Naive thymus-derived CD4-positive, alpha-beta T cell (primary cell): Measurements from ENCODE around the gene CTXND1. TPM values are rescaled to one million over a fixed set of nuclear protein-coding genes. Genes with fewer than 3 reads are reported as not detected.

ENCODE experiments used
- ATAC-seq: fragments of 150-1000 bp; cut with Tn5 transposase; 2 replicates; pipeline ENCODE4 v1.10.0; 2021; ENCODE audit warnings: mild to moderate bottlenecking, moderate library complexity
- CTCF ChIA-PET: fragments of 350-600 bp; sonication (Branson Sonifier 250); formaldehyde crosslinking; loops from one replicate; lab custom pipeline; 2021; ENCODE audit warnings: antibody characterized with exemption; lab: Charles Lee
- POLR2A ChIA-PET: fragments of 350-600 bp; sonication (Branson Sonifier 250); formaldehyde crosslinking; loops from one replicate; lab custom pipeline; 2021; ENCODE audit warnings: antibody characterized with exemption, inconsistent platforms; lab: Charles Lee
- DNase-seq, 9 donors: peaks; one replicate each; pipeline versions ENCODE4 v3.0.0 to v3.0.0-alpha.2; 2020 to 2022; ENCODE audit warnings: mixed read lengths in 1 of 9
- H3K27ac ChIP-seq: one replicate; pipeline ENCODE4 v1.7.0; 2013; ENCODE audit warnings: mild to moderate bottlenecking, low read depth, low read length, moderate library complexity
- H3K27me3 ChIP-seq, 2 donors: one replicate each; pipeline ENCODE4 v1.7.0; 2013; ENCODE audit warnings: low read length in 2 of 2, mild to moderate bottlenecking in 2 of 2, moderate library complexity in 2 of 2; ENCODE audit not compliant: control insufficient read depth in 2 of 2, insufficient read depth in 2 of 2
- H3K36me3 ChIP-seq, 3 experiments: 1 replicate in 2 of 3; 2 replicates in 1 of 3; pipeline ENCODE4 v1.7.0; 2013; ENCODE audit warnings: low read length in 3 of 3, mild to moderate bottlenecking in 3 of 3, moderate library complexity in 1 of 3; ENCODE audit not compliant: insufficient read depth in 3 of 3, control insufficient read depth in 2 of 3
- H3K4me1 ChIP-seq, 2 donors: one replicate each; pipeline ENCODE4 v1.7.0; 2013; ENCODE audit warnings: low read length in 2 of 2, mild to moderate bottlenecking in 2 of 2, moderate library complexity in 1 of 2; ENCODE audit not compliant: control insufficient read depth in 2 of 2, insufficient read depth in 2 of 2
- H3K4me3 ChIP-seq: 2 replicates; pipeline ENCODE4 v1.7.0; 2013; ENCODE audit warnings: mild to moderate bottlenecking, low read length
- H3K9me3 ChIP-seq, 3 experiments: 1 replicate in 2 of 3; 2 replicates in 1 of 3; pipeline ENCODE4 v1.7.0; 2013; ENCODE audit warnings: low read length in 3 of 3; ENCODE audit not compliant: control insufficient read depth in 2 of 3
- H3K27ac Mint-ChIP-seq, 9 donors: one replicate each; pipeline ENCODE4 v1.8.0; 2020 to 2022; ENCODE audit warnings: mixed read lengths in 9 of 9, mild to moderate bottlenecking in 8 of 9, moderate library complexity in 5 of 9, inconsistent platforms in 2 of 9
- H3K27me3 Mint-ChIP-seq, 5 donors: one replicate each; pipeline ENCODE4 v1.8.0; 2021 to 2022; ENCODE audit warnings: mixed read lengths in 5 of 5, mild to moderate bottlenecking in 1 of 5
- H3K36me3 Mint-ChIP-seq, 5 donors: one replicate each; pipeline ENCODE4 v1.8.0; 2020 to 2022; ENCODE audit warnings: mixed read lengths in 5 of 5, mild to moderate bottlenecking in 3 of 5, inconsistent platforms in 1 of 5
- H3K4me1 Mint-ChIP-seq, 7 donors: one replicate each; pipeline ENCODE4 v1.8.0; 2020 to 2022; ENCODE audit warnings: mixed read lengths in 7 of 7, mild to moderate bottlenecking in 3 of 7, inconsistent platforms in 1 of 7
- H3K4me3 Mint-ChIP-seq, 10 donors: one replicate each; pipeline ENCODE4 v1.8.0; 2020 to 2022; ENCODE audit warnings: mild to moderate bottlenecking in 10 of 10, mixed read lengths in 10 of 10, moderate library complexity in 6 of 10, inconsistent platforms in 2 of 10
- H3K9me3 Mint-ChIP-seq, 11 donors: one replicate each; pipeline ENCODE4 v1.8.0; 2020 to 2022; ENCODE audit warnings: mixed read lengths in 11 of 11, mild to moderate bottlenecking in 4 of 11, inconsistent platforms in 1 of 11, moderate library complexity in 1 of 11
- intact Hi-C, 2 donors: fragments of 100-400 bp; cut with micrococcal nuclease; formaldehyde crosslinking; loops; one replicate each; pipeline ENCODE4 v1.15.1; 2023
- polyA plus RNA-seq, 2 donors: library from polyadenylated mRNA; unstranded; fragments of 300-500 nt; fragmentation: Illumina TruSeq; gene quantifications; one replicate each; pipeline ENCODE4 v1.2.3, GENCODE V29; 2021
- total RNA-seq, 6 experiments: library from RNA in 5 of 6; stranded (reverse) in 5 of 6; gene quantifications; 1 replicate in 5 of 6; 2 replicates in 1 of 6; pipeline ENCODE4 v1.2.3 and lab custom pipeline; 2021 to 2026

The CTXND1 gene
- total and polyA plus RNA-seq, 7 experiments from 2014 or later: not detected

- CTCF ChIA-PET: no interaction called here
- H3K36me3 ChIP-seq: peaks cover 0 to 28% (median 0%) of the 10 kb centered on the region in 3 experiments
Observed at GRCh38 chr15:80180468-80180867, 71.5 kb downstream of the CTXND1 start.

DNA sequence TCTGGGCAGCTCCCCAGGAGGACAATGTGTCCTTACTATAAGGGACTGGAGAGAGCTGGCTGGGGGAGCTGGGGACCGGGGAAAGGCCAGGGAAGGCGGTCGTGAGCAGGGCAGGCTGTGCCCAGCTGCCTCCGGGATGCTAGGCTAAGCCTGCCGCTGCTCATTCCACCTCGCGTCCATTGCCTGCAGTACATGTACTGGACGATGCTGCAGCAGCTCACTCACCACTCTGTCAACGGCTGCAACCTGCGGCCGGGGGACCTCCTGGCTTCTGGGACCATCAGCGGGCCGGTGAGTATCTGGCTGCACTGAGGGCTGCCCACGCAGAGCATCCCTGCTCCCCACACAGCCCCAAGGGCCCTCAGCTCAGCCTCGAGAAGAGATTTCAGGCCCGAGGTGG lies 72.1 kb downstream of the CTXND1 start:
- H3K4me1 ChIP-seq: no peaks in the 10 kb centered on the region
- no peaks in the 10 kb centered on the region for H3K27me3 ChIP-seq
- peaks cover 9 to 59% (median 40%) of the 10 kb centered on the region in 5 donors for H3K36me3 Mint-ChIP-seq
- no peaks in the 10 kb centered on the region for H3K9me3 Mint-ChIP-seq
- peaks cover 0 to 24% (median 0%) of the 10 kb centered on the region in 3 experiments for H3K36me3 ChIP-seq
- no peak overlapping the region for H3K4me3 ChIP-seq
- H3K4me3 Mint-ChIP-seq: no peak overlapping the region
- POLR2A ChIA-PET: no interaction called here
- no peaks in the 10 kb centered on the region for H3K4me1 Mint-ChIP-seq
- ATAC-seq (no peak), DNase-seq (no peak)
- intact Hi-C loops: no loop called here
- no peaks in the 10 kb centered on the region for H3K9me3 ChIP-seq
- no peaks in the 10 kb centered on the region for H3K27me3 Mint-ChIP-seq
- H3K27ac Mint-ChIP-seq: no peak overlapping the region
- CTCF ChIA-PET: interaction anchor here (0.6 kb wide), 1 partner anchor 799 kb away, joined by 3 read pairs; no protein-coding TSS in a partner anchor
- no peak overlapping the region for H3K27ac ChIP-seq

More at GRCh38 chr15:80180468-80180867, 71.5 kb downstream of the CTXND1 start:
- Histone ChIP-seq H3K9me3 (no peaks in the 10 kb centered on the region), H3K27ac (no peak overlapping the region), H3K4me3 (no peak overlapping the region), H3K4me1 (no peaks in the 10 kb centered on the region), H3K27me3 (no peaks in the 10 kb centered on the region)
- H3K36me3 Mint-ChIP-seq: peaks cover 12 to 64% (median 45%) of the 10 kb centered on the region in 5 donors
- DNase-seq: no peak
- H3K4me3 Mint-ChIP-seq: no peak overlapping the region
- H3K27ac Mint-ChIP-seq: no peak overlapping the region
- POLR2A ChIA-PET: no interaction called here
- no peak for ATAC-seq
- no peaks in the 10 kb centered on the region for H3K27me3 Mint-ChIP-seq
- H3K4me1 Mint-ChIP-seq: no peaks in the 10 kb centered on the region
- intact Hi-C loops: no loop called here
- peaks cover 0 to 4% (median 0%) of the 10 kb centered on the region in 11 donors for H3K9me3 Mint-ChIP-seq

DNA sequence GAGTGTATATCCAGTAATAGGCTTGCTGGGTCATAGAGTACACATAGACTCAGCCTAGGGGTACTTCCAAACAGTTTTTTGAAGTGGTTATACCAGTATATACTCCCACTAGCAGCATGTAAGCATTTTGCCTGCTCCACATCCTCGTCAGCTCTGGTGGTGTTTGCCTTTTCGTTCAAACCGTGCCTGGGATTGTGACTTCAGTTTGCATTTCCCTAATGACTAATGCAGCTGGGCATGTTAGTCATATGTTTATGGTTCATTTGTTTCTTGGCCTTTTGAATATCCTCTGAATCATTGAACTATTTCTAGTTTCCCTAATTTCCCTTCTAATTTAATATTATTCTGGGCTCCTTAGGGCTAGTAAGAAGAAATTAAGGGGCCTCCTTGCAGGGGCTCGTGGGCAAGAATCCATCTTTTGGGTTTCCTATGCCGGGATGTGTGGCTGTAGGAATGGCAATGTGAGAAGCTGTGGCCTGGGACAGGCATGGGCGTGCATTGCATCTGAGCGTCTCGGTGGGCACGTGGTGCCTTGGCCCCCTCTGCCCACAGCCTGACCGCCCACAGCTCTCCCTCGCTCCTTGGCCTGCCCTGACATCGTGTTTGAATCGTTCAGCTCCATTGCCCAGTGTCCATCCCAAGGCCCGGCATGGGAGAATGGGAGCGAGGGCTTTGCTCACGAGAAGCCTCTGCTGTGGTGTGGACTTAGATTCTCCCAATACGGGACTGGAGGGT lies 72.8 kb downstream of the CTXND1 start:
- ATAC-seq: no peak
- ChIA-PET CTCF (interaction anchor here (0.7 kb wide), 1 partner anchor 283 kb away, joined by 3 read pairs; no protein-coding TSS in a partner anchor), POLR2A (no interaction called here)
- intact Hi-C loops: no loop called here
- no peaks in the 10 kb centered on the region for H3K4me1 Mint-ChIP-seq
- H3K4me3 Mint-ChIP-seq: no peak overlapping the region
- H3K9me3 Mint-ChIP-seq: no peaks in the 10 kb centered on the region
- Histone ChIP-seq H3K27ac (no peak overlapping the region), H3K27me3 (no peaks in the 10 kb centered on the region), H3K9me3 (no peaks in the 10 kb centered on the region), H3K4me3 (no peak overlapping the region), H3K36me3 (peaks cover 0 to 20% (median 0%) of the 10 kb centered on the region in 3 experiments), H3K4me1 (no peaks in the 10 kb centered on the region)
- H3K27me3 Mint-ChIP-seq: no peaks in the 10 kb centered on the region
- no peak for DNase-seq
- no peak overlapping the region for H3K27ac Mint-ChIP-seq
- H3K36me3 Mint-ChIP-seq: peaks cover 7 to 52% (median 32%) of the 10 kb centered on the region in 5 donors

DNA sequence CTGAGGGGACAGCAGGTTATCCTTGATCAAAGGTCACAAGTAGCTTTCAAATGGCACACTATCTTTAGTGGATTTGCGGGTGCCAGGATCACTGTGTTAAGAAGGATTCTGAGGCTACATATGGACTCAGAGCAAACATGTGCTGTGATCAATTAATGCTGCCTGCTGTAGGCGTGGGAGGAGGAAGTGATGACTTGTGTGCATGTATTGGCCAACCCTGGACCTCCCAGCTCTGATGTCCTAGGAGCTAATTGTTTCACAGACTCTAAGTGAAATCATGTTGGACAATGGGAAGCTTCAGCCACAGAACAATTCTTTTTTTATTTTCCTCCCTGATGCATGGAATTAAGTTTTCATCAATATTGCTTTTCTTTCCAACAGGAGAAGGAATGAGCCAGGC lies 74.9 kb downstream of the CTXND1 start:
- intact Hi-C loops: no loop called here
- Histone ChIP-seq H3K27me3 (no peaks in the 10 kb centered on the region), H3K27ac (no peak overlapping the region), H3K9me3 (no peaks in the 10 kb centered on the region), H3K36me3 (peaks cover 0 to 20% (median 0%) of the 10 kb centered on the region in 3 experiments), H3K4me1 (no peaks in the 10 kb centered on the region), H3K4me3 (no peak overlapping the region)
- POLR2A ChIA-PET: interaction anchor here (0.6 kb wide), 1 partner anchor 128 kb away, joined by 3 read pairs; no protein-coding TSS in a partner anchor
- H3K4me1 Mint-ChIP-seq: peaks cover 0 to 2% (median 0%) of the 10 kb centered on the region in 7 donors
- CTCF ChIA-PET: no interaction called here
- H3K4me3 Mint-ChIP-seq: no peak overlapping the region
- DNase-seq: no peak
- no peak for ATAC-seq
- H3K36me3 Mint-ChIP-seq: peaks cover 4 to 36% (median 17%) of the 10 kb centered on the region in 5 donors
- no peaks in the 10 kb centered on the region for H3K9me3 Mint-ChIP-seq
- no peak overlapping the region for H3K27ac Mint-ChIP-seq
- H3K27me3 Mint-ChIP-seq: no peaks in the 10 kb centered on the region

GRCh38 chr15:80176443-80176842 lies 75.6 kb downstream of the CTXND1 start:
- POLR2A ChIA-PET: no interaction called here
- H3K4me3 ChIP-seq: no peak overlapping the region
- no peaks in the 10 kb centered on the region for H3K9me3 ChIP-seq
- Mint-ChIP-seq H3K9me3 (no peaks in the 10 kb centered on the region), H3K27ac (no peak overlapping the region), H3K4me1 (peaks cover 0 to 2% (median 0%) of the 10 kb centered on the region in 7 donors), H3K27me3 (no peaks in the 10 kb centered on the region), H3K36me3 (peaks cover 4 to 30% (median 13%) of the 10 kb centered on the region in 5 donors), H3K4me3 (no peak overlapping the region)
- no peak overlapping the region for H3K27ac ChIP-seq
- H3K4me1 ChIP-seq: no peaks in the 10 kb centered on the region
- DNase-seq (no peak), ATAC-seq (no peak)
- CTCF ChIA-PET: interaction anchor here (0.8 kb wide), 1 partner anchor 14 kb away, joined by 3 read pairs; no protein-coding TSS in a partner anchor
- peaks cover 0 to 15% (median 0%) of the 10 kb centered on the region in 3 experiments for H3K36me3 ChIP-seq
- no peaks in the 10 kb centered on the region for H3K27me3 ChIP-seq
- intact Hi-C loops: no loop called here

- CTCF ChIA-PET: interaction anchor here (0.8 kb wide), 2 partner anchors 15 to 836 kb away, joined by 3 read pairs; no protein-coding TSS in a partner anchor
- no peak for DNase-seq
Observed at GRCh38 chr15:80175436-80175835, 76.6 kb downstream of the CTXND1 start.

More at GRCh38 chr15:80175436-80175835, 76.6 kb downstream of the CTXND1 start:
- no peaks in the 10 kb centered on the region for H3K27me3 Mint-ChIP-seq
- POLR2A ChIA-PET: no interaction called here
- Histone ChIP-seq H3K4me3 (no peak overlapping the region), H3K4me1 (no peaks in the 10 kb centered on the region), H3K36me3 (peaks cover 0 to 5% (median 0%) of the 10 kb centered on the region in 3 experiments), H3K27ac (no peak overlapping the region), H3K27me3 (no peaks in the 10 kb centered on the region), H3K9me3 (no peaks in the 10 kb centered on the region)
- no peaks in the 10 kb centered on the region for H3K9me3 Mint-ChIP-seq
- peaks cover 0 to 2% (median 0%) of the 10 kb centered on the region in 7 donors for H3K4me1 Mint-ChIP-seq
- no peak overlapping the region for H3K4me3 Mint-ChIP-seq
- intact Hi-C loops: no loop called here
- H3K36me3 Mint-ChIP-seq: peaks cover 0 to 31% (median 17%) of the 10 kb centered on the region in 5 donors
- no peak for ATAC-seq
- H3K27ac Mint-ChIP-seq: no peak overlapping the region
